Stimulated activated CD4-positive, alpha-beta T cell treated with anti-CD3 and anti-CD28 coated beads, TNF-alpha, amount 100 ng/mL, for 48 hours (primary cell): ENCODE results near the gene RNF17.

Experiments used
- DNase-seq, 3 donors: peaks; one replicate each; pipeline ENCODE4 v3.0.0-alpha.2; 2020; ENCODE audit warnings: low read depth in 3 of 3

The RNF17 gene

DNA sequence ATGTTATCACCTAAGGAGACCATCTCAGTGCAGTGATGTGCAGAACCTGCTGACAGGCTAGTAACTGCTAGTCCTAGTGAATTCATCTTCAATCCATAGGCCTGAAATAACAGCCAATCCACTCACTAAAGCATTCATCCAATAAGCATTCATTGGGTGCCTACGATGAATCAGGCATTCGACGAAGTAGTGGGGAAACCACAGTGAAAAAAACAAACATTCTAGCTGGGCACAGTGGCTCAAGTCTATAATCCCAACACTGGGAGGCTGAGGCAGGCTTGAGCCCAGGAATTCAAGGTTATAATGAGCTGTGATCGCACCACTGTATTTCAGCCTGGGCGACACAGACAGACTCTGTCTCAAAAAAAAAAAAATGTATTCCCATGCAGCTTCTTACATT, 135.6 kb downstream of the RNF17 start:
- no peak for DNase-seq

DNA sequence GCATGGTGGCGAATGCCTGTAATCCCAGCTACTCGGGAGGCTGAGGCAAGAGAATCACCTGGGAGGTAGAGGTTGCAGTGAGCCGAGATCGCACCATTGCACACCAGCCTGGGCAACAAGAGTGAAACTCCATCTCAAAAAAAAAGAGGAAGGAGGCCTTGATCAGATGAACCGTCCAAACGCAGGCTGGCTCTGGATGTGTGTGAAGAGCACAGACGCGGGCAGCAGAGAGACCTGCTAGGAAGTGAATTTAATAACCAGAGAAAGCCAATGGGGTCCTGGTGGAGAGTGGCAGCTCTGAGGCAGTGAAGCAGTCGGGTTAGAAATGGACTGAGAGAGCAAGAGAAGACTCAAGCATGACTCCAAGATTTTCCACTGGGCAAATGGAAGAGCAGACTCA, 136.5 kb downstream of the RNF17 start:
- DNase-seq: no peak

DNA sequence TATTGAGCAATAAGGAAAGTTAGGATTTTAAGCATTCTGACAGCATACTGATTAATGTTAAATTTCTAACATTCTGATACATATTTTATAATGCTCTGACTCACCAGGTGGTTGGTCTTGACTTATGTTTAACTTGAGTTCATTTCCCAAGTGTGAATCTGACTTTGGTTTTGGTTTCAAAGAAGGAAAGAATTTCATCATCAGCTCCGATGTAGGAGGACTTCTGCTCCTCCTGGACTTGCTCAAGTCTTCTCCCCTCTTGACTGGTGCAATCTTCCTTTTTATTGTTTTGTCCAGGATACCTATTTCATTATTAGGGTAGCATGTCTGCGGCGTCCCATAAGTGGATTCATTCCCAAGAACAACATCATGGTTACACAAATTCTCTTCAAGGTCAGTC, 141.3 kb downstream of the RNF17 start:
- DNase-seq: no peak

DNA sequence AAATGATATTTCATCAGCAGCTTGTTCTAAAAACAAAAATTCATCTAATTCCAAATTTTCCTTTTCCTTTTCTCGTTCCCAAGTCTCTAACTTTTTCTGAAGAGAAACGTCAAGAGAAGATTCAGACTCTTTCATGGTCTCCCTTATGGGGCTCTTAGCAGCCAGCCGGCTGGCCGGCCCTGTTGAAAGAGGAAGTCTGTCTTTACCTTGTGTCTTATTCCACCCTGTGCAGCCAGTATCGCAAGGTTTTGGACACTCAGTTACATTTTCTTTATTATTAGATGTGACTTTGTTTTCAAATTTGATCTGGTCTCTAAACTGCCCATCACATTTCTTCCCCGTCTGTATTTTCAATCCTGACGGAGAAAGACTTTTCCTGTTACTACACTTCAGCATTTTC, 142.3 kb downstream of the RNF17 start:
- DNase-seq: no peak

DNA sequence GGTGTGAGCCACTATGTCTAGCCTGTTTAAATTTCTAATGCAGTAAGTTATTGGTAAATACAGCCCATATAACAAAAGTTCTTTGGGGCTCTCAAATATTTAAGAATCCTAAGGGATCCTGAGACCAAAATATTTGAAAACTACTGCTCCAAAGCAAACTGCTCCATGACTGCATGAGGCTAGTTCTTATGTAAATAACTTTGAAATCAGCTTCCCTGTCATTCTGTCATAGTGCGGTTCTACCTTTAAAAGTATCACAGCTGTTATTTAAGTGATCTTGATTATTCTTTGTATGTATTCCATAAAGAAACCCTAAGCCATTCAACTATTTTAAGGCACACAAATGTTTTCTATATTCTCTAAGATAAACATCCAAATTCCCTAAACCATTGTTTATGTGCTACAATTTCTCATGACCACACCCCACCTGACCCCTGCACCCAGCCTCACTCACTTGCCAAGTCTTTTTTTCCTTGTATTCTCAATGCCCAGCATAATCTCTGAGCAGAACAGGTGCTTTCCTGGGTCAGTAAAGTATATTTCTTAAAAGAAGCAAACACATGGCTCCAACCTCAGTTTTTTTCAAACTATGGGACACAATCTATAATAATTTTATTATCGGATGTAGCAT, 146.6 kb downstream of the RNF17 start:
- no peak for DNase-seq

DNA sequence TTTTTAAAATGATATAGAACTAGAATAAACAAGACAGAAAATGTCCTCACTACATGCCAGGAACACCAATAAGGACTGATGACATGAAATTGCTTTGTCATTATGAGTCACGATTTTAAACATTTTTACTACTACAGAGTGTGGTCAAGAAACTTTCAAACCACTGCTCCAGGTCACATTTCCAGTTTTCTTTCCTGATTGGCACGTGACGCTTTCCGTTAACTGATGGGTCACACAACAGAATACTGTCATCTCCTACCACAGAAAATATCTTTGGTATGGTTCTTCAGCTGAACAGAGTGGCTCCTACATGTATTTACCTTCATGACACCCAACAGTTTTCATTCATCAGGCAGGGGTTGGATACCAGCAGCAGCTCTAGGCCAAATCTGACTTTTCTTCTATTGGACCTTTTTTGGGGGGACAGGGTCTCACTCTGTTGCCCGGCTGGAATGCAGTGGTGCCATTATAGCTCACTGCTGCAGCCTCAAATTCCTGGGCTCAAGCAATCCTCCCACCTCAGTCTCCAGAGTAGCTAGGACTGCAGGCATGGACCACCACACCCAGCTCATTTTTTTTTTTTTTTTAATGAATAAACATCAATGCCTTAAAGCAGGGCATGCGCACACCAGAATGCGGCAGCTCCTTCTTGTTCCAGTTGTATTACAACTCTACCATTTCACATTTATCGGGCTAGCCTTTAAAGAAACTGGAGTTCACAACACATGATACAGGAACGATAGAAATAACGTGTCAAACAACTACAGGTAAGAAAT, 147.4 kb downstream of the RNF17 start:
- DNase-seq: no peak

DNA sequence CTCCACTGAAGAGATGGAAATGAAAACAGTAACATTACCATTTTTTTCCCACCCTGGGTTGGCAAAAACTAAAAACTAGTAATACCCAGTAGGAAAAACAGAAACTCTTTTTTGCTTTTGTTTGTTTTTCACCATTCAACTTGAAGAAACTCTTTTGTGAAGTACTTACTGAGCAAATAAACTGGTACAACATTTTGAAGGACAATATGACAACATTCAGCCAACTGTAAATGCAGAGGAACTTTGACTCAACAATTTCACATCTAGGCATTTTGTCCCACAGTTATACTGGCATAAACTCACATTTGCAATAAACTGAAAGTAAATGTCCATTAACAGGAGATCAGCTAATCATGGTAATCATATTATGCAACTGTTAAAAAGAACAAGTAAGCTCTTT, 152.5 kb downstream of the RNF17 start:
- no peak for DNase-seq

DNA sequence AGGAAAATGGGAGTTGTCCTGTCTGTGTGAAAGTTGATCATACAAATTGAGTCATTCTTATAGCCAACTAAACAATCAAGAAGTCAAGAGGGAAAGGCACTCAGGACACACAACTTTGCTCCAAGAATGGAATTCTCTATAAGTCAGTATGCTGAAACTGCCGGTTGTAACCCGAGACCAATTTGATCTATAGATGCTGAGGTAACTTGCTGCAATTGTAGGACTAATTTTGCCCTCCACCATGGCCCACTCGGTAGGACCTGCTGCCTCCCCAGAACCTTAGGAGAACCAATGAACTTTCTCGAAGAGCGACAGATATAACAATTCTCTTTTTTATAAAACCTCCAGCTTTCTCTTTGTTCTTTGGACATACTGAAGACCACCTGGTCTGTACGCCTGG, 157.0 kb downstream of the RNF17 start:
- DNase-seq: no peak

DNA sequence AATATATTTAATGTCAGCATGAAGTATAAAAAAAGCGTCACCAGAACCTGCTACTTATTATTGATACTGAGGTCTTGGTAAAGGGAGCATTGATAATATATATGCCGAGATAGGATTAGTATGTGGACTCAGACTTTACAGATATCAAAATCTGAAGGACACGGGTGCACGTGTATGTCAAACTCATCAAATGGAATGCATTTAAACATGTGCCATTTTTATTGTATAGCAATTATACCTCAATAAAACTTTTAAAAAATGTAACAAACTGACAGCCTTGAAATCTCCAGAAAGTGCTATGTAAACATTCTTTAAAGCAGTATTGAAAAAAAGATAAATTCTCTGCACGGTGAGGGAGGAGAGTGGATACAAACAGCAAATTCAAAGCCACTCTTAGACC, 157.9 kb downstream of the RNF17 start:
- no peak for DNase-seq

DNA sequence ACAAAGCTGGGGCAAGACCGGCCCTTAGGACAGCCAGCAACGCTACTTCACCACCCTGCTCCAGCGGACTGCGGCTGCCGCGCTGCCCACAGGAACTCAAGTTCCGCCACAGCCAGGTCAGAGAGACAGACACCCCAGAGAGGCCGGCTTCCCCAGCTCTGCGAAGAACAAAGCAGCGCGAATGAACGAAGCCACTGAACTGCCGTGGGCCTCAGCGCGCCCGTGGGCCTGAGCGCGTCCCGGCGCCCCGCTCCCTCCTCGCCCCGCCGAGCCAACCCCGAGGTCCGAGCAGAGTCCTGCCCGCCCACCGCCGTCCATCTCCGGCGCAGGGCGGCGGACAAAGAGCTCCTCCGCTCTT, 158.4 kb downstream of the RNF17 start:
- no peak for DNase-seq

DNA sequence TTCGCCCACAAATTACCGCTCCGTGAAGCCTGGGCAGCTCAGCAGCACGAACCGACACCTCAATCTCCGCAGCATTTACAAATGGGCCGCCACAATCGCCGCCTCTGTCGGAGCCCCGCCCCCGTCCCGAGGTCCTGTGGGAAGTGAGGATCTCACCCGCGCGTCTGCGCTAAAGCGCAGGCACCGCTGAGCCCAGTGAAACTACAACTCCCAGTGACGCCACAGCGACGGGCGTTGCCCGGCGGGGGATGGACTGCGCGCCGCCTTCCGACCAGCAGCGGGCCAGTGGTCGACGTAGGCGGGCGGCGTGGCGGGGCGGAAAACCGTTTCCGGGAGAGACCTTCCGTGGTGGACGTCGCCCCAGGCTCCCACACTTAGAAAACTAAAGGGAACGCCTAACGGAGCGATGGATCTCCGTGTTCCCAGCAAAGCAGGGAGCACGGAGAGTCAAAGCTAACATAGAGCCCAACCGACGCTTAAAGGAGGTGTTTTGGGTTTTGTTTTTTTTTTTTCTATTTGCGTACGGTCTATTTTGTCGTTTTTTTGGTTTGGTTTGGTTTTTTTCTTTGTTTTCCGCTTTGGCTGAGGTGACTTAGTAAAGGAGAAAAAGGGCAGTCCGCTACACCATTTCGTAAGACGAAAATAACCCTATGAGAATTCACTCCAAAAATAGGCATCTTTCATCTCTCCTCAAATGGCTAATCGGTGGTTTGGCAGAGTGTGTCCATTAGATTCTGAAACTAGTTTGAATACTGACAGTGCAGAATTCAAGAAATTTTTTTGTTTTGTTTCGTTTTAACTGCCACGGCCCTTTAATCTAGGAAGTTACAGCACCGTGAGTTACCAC, 159.0 kb downstream of the RNF17 start:
- peak; percentile 88 to 91 (median 90) for DNase-seq

DNA sequence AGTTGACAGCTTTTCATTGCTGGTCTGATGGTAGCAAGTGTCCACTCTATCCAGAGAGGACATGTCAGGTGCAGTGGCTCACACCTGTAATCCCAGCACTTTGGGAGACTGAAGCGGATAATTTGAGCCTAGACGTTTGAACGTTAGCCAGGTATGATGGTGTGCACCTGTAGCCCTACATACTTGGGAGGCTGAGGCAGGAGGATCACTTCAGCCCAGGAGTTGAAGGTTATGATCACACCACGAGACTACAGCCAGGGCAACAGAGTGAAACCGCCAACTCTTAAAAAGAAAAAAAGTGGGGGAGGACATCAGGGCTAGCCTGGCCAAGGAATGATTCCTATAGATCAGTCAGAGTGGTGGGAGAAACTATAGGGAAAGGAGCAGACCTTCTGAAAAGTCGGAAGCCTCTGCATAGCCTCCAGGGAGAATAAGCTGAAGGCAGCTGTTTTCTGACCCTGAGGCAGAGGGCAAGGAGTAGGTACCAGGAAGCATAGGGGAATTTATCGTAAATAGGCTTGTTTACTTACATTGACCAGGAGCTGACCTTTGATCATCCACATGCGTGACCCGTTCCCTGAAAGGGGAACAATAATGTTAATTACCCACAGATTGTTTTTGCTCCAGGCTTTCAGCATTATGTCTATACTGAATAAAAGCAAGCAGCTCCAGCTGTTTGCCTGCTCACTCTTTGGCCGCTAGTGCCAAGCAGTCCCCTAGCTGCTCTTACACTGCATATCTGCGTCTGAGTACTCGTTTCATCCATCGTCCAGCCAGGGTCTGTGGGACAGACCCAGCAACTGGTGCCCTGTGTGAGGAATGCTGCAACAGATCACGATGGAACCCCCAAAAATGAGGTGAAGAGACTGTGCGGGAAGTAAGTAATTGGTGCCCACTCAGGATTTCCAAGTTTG, 161.6 kb downstream of the RNF17 start:
- no peak for DNase-seq

DNA sequence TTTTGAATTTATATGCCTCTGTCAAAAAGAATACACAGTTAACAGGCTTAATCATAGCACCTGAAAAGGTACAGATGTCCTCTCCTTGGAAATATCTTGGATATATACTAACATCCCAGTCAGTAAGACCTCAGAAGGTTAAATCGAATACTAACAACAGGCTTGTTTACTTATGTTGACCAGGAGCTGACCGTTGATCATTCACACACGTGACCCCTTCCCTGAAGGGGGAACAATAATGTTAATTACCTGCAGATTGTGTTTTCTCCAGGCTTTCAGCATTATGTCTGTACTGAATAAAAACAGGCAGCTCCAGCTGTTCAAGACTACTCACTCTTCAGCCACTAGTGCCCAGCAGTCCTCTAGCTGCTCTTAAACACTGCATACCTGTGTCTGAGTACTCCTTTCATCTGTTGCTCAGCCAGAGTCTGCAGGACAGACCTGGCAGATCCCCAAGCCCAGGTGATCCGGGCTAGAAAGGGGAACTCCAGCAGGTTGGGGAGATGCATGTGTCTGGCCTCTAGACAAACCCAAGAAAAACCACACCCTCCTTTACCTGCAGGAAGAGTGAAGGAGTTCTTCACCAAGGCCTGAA, 163.9 kb downstream of the RNF17 start:
- no peak for DNase-seq

DNA sequence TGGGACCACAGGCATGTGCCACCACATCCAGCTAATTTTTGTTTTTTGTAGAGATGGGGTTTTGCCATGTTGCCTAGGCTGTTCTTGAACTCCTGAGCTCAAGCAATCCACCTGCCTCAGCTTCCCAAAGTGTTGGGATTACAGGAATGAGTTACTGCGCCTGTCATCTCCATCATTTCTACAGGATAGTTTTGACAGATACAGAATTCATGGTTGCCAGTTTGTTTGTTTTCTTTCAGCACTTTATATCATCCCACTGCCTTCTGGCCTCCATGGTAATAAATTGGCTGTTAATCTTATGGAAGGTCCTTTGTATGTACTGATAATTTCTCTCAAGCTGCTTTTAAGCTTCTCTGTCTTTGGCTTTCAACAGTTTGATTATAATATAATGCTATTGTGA, 165.2 kb downstream of the RNF17 start:
- DNase-seq: no peak
